Epithelial cell of umbilical artery (primary cell): ENCODE measurements around the gene IFI16. TPM values are rescaled to one million over a fixed set of nuclear protein-coding genes. Genes with fewer than 3 reads are reported as not detected.

Experiments
- total RNA-seq: library from RNA; depleted of rRNA; stranded (reverse); fragments of >200 nt; gene quantifications from 2 replicates; pipeline ENCODE4 v1.2.3, GENCODE V29; 2014

Gene IFI16
- 67.9 and 144 TPM in 2 replicates for total RNA-seq

DNA sequence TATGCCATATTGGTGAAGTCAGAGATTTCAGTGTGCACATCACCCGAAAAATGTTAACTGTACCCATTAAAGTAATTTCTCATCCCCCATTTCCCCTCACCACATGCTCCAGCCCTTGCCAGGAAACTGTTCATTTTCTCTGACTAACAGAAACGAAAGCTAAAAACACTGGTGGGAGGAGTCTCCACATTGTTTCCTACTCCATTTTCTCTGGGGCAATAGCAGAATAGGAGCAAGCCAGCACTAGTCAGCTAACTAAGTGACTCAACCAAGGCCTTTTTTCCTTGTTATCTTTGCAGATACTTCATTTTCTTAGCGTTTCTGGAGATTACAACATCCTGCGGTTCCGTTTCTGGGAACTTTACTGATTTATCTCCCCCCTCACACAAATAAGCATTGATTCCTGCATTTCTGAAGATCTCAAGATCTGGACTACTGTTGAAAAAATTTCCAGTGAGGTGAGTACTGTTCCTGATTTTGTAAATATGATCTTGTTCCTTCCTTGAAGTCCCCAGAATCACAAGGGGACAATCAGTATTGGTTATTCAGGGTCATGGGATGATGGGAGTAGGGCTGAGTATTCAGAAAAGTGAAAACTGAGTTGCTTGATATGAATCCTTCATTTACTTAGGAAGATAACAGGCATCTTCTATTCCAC is at the start of gene IFI16:
IFI16 (plus strand) TSS at position 204 of the 658 bp plus-strand sequence. CDS start 4,774 bp downstream, outside the sequence.

DNA sequence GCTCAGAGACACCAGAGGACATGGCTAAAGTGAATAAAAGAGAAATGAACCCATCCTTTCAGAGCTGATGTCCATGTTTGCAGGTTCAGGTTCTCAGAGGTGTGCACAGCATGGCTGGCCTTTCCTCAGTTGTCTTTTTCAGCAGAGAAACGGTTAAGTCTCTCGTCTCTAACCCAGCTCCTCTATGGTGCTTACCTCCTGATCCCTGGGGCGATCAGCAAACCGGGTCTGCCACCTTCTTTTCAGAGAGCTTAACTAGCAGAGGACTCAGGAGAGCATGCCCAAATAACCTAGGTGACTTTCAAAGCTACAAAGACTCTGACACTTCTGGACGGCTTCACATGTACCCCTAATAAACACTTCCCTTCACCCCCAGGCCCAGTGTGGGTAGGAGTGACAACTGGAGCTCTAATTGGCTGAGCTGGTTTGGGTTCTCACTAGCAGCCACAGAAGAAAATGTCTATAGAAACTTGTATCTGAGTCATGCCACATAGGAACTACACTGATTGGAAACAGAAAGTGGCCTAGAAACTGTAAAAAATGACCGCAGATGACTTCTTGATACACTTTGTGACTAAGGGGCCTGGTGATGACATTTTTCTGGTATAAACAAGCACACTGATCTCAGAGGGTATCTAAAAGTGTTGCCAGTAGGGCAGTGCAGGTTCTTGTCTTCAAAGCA is 66.9 kb downstream of the IFI16 start, which contains the start of gene AIM2:
AIM2 (minus strand) TSS at position 329 of the 682 bp plus-strand sequence. CDS start 3,267 bp downstream, outside the sequence.

Other genes starting within 250 kb of the IFI16 start
- gene OR6N1, start 237.7 kb upstream of the IFI16 start, total RNA-seq: not detected in 2 replicates
- not detected in 2 replicates for gene OR6N2, start 228.7 kb upstream of the IFI16 start, total RNA-seq
- gene MNDA, start 178.6 kb upstream of the IFI16 start, total RNA-seq: not detected in 2 replicates
- gene PYHIN1, start 78.4 kb upstream of the IFI16 start, total RNA-seq: not detected in 2 replicates
- not detected in 2 replicates for gene AIM2, start 66.9 kb downstream of the IFI16 start, total RNA-seq
- gene CADM3, start 161.7 kb downstream of the IFI16 start, total RNA-seq: 12.3 and 15.8 TPM in 2 replicates
- gene ACKR1, start 195.0 kb downstream of the IFI16 start, total RNA-seq: 0.32 and 1.7 TPM in 2 replicates